ENCODE results near the gene CCL20.
"Not testable (repeated sequence)": the region's sequence is repeated elsewhere in the genome, so short reads cannot be mapped to it uniquely, and the experiment has no call there.

The CCL20 gene

DNA sequence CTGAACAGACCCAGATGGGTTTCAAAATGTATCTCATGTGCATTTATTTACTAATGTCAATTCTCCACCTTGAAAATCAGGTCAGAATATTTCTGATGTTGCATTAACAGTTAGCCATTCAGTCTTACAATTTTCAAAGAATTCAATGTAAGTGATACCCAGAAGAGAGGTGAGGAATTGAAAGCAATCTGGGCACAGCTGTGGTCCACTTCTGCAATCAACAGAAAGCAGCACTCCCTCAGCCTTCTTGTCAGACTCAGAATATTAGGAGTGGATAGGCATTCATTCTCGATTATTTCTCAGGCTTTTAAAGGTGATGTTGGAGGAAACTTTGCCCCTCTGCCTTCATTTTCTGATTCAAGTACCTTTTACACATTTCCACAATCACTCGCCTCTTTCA lies 15.7 kb downstream of the CCL20 start:
- TF ChIP-seq, protein P1, sequence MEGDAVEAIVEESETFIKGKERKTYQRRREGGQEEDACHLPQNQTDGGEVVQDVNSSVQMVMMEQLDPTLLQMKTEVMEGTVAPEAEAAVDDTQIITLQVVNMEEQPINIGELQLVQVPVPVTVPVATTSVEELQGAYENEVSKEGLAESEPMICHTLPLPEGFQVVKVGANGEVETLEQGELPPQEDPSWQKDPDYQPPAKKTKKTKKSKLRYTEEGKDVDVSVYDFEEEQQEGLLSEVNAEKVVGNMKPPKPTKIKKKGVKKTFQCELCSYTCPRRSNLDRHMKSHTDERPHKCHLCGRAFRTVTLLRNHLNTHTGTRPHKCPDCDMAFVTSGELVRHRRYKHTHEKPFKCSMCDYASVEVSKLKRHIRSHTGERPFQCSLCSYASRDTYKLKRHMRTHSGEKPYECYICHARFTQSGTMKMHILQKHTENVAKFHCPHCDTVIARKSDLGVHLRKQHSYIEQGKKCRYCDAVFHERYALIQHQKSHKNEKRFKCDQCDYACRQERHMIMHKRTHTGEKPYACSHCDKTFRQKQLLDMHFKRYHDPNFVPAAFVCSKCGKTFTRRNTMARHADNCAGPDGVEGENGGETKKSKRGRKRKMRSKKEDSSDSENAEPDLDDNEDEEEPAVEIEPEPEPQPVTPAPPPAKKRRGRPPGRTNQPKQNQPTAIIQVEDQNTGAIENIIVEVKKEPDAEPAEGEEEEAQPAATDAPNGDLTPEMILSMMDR (IDR thresholded peaks at IDR 0.05; ENCODE audit: control insufficient read depth, extremely low read depth, insufficient read depth), result no peak
- no peak for DNase-seq (ENCODE audit: low read depth)
- H3K4me3 ChIP-seq (ENCODE audit: low read depth, low read length), result no peak overlapping the region

DNA sequence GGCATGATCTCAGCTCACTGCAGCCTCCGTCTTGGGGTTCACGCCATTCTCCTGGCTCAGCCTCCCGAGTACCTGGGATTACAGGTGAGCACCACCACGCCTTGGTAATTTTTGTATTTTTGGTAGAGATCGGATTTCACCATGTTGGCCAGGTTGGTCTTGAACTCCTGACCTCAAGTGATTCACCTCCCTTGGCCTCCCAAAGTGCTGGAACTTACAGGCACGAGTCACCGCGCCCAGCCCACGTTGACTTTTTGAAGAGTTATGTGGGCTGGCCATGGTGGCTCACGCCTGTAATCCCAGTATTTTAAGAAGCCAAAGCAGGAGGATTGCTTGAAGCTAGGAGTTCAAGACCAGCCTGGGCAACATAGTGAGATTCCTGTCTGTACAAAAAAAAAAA lies 20.8 kb downstream of the CCL20 start:
- TF ChIP-seq, protein P1 (IDR thresholded peaks at IDR 0.05; ENCODE audit: control insufficient read depth, extremely low read depth, insufficient read depth), result no peak
- no peak overlapping the region for H3K4me3 ChIP-seq (ENCODE audit: low read depth, low read length)
- no peak for DNase-seq (ENCODE audit: low read depth)

DNA sequence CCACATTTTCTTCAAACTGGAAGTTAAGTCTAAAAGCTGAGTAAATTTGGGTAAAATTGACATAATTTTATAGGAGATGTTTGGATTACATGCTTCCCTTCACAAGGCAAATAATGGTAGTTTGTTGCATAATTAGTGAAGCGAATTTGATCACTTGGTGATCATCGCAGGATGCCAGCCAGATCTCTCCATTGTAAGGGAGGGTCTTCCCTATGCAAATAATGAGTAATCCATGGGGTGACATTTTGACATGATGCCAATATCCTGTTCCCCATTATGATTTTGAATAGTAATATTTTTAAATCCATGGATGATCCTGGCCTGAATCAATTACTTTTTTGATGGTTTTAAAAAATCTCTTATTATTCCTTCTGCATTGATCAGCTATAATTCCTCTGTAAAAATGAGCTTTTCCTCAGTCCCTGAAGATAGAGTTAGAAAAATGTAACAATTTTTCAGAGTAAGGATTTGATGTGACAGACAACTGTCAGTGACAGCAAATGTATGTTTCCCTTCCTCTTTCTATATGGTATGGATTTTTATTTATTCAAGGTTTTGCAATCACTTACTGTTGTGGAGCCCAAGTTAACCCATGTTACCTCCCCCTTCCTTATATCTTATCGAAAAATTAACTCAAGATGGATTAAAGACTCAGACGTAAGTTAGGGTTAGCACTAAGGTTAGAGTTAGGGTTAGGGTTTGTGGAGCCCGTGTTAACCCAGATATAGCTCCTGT lies 21.4 kb downstream of the CCL20 start:
- DNase-seq (ENCODE audit: low read depth), result no peak
- TF ChIP-seq, protein P1 (IDR thresholded peaks at IDR 0.05; ENCODE audit: control insufficient read depth, extremely low read depth, insufficient read depth), result no peak
- H3K4me3 ChIP-seq (ENCODE audit: low read depth, low read length), result no peak overlapping the region

DNA sequence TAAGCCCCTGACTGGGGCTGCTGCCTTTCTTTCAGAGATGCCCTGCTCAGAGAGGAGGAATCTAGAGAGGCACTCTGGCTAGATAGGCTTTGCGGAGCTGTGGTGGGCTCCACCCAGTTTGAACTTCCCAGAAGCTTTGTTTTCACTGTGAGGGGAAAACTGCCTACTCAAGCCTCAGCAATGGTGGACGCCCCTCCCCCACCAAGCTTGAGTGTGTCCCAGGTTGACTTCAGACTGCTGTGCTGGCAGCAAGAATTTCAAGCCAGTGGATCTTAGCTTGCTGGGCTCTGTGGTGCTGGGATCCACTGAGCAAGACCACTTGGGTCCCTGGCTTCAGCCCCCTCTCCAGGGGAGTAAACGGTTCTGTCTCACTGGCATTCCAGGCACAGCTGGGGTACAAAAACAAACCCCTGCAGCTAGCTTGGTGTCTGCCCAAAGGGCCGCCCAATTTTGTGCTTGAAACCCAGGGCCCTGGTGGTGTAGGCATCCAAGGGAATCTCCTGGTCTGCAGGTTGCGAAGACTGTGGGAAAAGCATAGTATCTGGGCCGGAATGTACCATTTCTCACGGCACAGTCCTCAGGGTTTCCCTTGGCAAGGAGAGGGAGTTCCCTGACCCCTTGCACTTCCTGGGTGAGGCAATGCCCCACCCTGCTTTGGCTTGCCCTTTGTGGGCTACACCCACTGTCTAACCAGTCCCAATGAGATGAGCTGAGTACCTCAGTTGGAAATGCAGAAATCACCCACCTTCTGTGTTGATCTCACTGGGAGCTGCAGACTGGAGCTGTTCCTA lies 25.9 kb downstream of the CCL20 start:
- not testable (repeated sequence) for H3K4me3 ChIP-seq (ENCODE audit: low read depth, low read length); DNase-seq (ENCODE audit: low read depth)

DNA sequence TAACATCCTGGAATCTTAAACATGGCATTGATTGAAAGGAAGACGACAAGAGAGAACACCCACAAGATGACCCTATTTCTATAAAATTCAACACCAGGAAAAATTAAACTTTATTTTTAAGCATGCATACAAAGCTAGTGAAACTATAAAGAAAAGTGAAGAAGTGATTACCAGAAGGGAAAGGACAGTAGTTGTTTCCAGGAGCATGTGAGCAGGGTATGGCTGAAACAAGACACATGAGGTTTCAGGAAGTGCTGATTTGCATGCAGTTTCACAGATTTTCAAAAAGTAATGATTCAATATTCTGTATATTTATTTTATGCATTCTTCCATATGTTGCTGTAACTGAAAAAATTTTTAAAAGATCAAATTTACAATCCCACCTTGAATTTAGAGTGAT lies 33.2 kb downstream of the CCL20 start:
- TF ChIP-seq, protein P1 (IDR thresholded peaks at IDR 0.05; ENCODE audit: control insufficient read depth, extremely low read depth, insufficient read depth), result no peak
- H3K4me3 ChIP-seq (ENCODE audit: low read depth, low read length), result no peak overlapping the region
- no peak for DNase-seq (ENCODE audit: low read depth)

DNA sequence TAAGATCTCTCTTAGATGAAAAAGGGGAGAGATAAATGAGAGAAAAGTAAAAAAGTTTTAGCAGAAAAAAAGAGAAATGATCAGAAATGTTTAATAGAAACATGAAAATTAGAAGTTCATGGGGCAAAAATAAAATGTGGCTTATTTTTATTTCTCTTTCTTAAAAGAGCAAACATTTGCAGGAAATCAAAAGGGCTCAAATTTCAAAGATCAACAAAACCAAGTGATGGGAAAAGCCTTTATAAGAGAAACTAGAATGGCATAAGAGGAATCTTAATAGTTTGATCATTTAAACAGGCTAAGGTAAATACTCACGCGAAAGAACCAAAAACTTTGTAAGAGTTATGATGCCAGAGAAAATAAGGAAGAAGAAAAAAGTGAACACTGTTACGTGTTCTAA lies 34.5 kb downstream of the CCL20 start:
- TF ChIP-seq, protein P1 (IDR thresholded peaks at IDR 0.05; ENCODE audit: control insufficient read depth, extremely low read depth, insufficient read depth), result no peak
- DNase-seq (ENCODE audit: low read depth), result peak; percentile 11
- no peak overlapping the region for H3K4me3 ChIP-seq (ENCODE audit: low read depth, low read length)

DNA sequence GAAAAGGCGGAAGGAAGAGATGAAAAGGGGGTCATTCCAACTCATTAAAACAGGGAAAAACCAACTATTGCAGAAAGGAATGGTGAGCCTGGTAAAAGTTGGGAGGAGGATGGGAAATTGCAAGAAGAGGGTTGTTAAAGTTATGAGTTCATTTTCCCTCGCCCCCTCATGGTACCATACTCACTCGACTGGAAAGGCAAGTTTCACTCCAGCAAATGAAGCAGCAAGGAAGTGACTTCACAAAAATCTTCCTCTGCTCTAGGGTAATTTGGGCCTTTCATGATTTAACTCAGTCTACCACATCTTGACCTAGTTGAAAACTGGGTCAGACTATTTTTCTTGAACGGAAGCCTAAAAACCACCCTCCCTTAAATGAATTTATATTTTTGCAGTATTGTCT lies 34.9 kb downstream of the CCL20 start:
- H3K4me3 ChIP-seq (ENCODE audit: low read depth, low read length), result no peak overlapping the region
- peak; percentile 7 for DNase-seq (ENCODE audit: low read depth)

More for the DNA sequence above, 34.9 kb downstream of the CCL20 start:
- TF ChIP-seq, protein P1 (IDR thresholded peaks at IDR 0.05; ENCODE audit: control insufficient read depth, extremely low read depth, insufficient read depth), result no peak
